Suppressor macrophage treated with lipopolysaccharide for 1 hour (primary cell): ENCODE measurements around the gene HID1.

Source experiments
- DNase-seq, 3 donors: peaks; one replicate each; pipeline ENCODE4 v3.0.0-alpha.2; 2020 to 2022

HID1 gene

GRCh38 chr17:74946641-74947040 lies 25.9 kb downstream of the HID1 start:
- DNase-seq = no peak

- peak in 2 of 3 donors; percentile 30 to 37 for DNase-seq
These were observed 27.0 kb downstream of the HID1 start for GRCh38 chr17:74945543-74945942.

GRCh38 chr17:74943808-74944522 lies 28.6 kb downstream of the HID1 start:
- no peak for DNase-seq

- DNase-seq = no peak
These were observed 31.3 kb downstream of the HID1 start for GRCh38 chr17:74941128-74941725.

- no peak for DNase-seq
These were observed 33.0 kb downstream of the HID1 start for GRCh38 chr17:74939534-74939933.

- DNase-seq = no peak
These were observed 34.2 kb downstream of the HID1 start for GRCh38 chr17:74938194-74938950.

- no peak for DNase-seq
These were observed 35.2 kb downstream of the HID1 start for GRCh38 chr17:74937064-74938051.

- DNase-seq = no peak
These were observed 36.1 kb downstream of the HID1 start for GRCh38 chr17:74936470-74936799.

- no peak for DNase-seq
These were observed 36.7 kb downstream of the HID1 start, which contains the start of gene OTOP3 for GRCh38 chr17:74935585-74936469. TSS of gene OTOP3 (plus strand) at chr17:74935898. CDS start at chr17:74935922, 24 bp downstream.

- no peak for DNase-seq
These were observed 37.5 kb downstream of the HID1 start for GRCh38 chr17:74935048-74935447.

GRCh38 chr17:74930535-74931036 lies 42.0 kb downstream of the HID1 start:
- no peak for DNase-seq

GRCh38 chr17:74928786-74929185 lies 43.8 kb downstream of the HID1 start:
- DNase-seq = no peak

GRCh38 chr17:74925242-74925641 lies 47.3 kb downstream of the HID1 start:
- no peak for DNase-seq

GRCh38 chr17:74924250-74924948 lies 48.2 kb downstream of the HID1 start, which contains the start of gene OTOP2:
TSS of gene OTOP2 (plus strand) at chr17:74924273. CDS start at chr17:74924633, 360 bp downstream.
- peak; percentile 81 to 87 (median 82) for DNase-seq

GRCh38 chr17:74923538-74924249 lies 48.9 kb downstream of the HID1 start:
- peak; percentile 69 to 92 (median 86) for DNase-seq

GRCh38 chr17:74922694-74923537 lies 49.6 kb downstream of the HID1 start, which contains the start of gene USH1G:
TSS of gene USH1G (minus strand) at chr17:74923255. CDS start at chr17:74923073, 182 bp downstream.
- peak; percentile 24 to 57 (median 26) for DNase-seq

GRCh38 chr17:74922172-74922571 lies 50.4 kb downstream of the HID1 start:
- no peak for DNase-seq

- DNase-seq = no peak
These were observed 50.8 kb downstream of the HID1 start for GRCh38 chr17:74921769-74922168.
